Loucy (cell line): ENCODE measurements around the gene LCN9.

Experiments used
- CTCF ChIP-seq: fragments of 200-600 bp; sonication (generic); conservative IDR thresholded peaks from 2 replicates; pipeline ENCODE4 v1.5.1; 2014; ENCODE audit warnings: mild to moderate bottlenecking, antibody characterized with exemption, low read length
- EZH2phosphoT487 ChIP-seq: fragments of 200-600 bp; IDR thresholded peaks from 2 replicates; pipeline ENCODE4 v1.6.1; 2018; ENCODE audit warnings: antibody characterized with exemption, mild to moderate bottlenecking, moderate library complexity, borderline replicate concordance

- TF ChIP-seq CTCF = no peak
- no peak for TF ChIP-seq EZH2phosphoT487
Observed at GRCh38 chr9:135622415-135623020, 40.6 kb upstream of the LCN9 start.
